Fibroblast of villous mesenchyme (primary cell): ENCODE measurements around the gene CDC42BPB. TPM values are rescaled to one million over a fixed set of nuclear protein-coding genes. Genes with fewer than 3 reads are reported as not detected.

Experiments used
- DNase-seq: peaks from one replicate; pipeline ENCODE4 v3.0.0-alpha.2; 2010; ENCODE audit warnings: low read depth
- H3K4me3 ChIP-seq: 2 replicates; pipeline ENCODE4 v1.5.1; 2011; ENCODE audit warnings: low read depth, mild to moderate bottlenecking, low read length
- total RNA-seq: library from RNA; depleted of rRNA; stranded (reverse); fragments of >200 nt; gene quantifications from 2 replicates; pipeline ENCODE4 v1.2.3, GENCODE V29; 2012
- TF ChIP-seq, protein P1 (sequence below): IDR thresholded peaks from 2 replicates; pipeline ENCODE4 v1.5.1; 2012; ENCODE audit warnings: low read depth, mild to moderate bottlenecking, low read length; ENCODE audit not compliant: insufficient read depth

The CDC42BPB gene
- total RNA-seq, 1 donor, result 122 TPM

DNA sequence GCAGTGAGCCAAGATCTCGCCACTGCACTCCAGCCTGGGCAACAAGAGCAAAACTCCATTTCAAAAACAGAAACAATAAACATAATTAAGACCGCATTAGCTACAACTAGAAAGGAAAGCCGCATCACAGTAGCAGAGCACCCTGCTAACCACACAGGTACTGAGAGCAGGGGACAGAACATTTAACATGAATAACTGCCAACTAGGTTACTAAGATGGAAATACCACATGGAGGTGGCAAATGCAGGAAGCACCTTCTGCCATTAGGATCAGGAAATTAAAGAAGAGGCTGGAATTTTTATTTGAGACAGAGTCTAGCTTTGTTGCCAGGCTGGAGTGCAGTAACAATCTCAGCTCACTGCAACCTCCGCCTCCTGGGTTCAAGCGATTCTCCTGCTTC is 41.9 kb downstream of the CDC42BPB start:
- no peak overlapping the region for H3K4me3 ChIP-seq
- TF ChIP-seq, protein P1, sequence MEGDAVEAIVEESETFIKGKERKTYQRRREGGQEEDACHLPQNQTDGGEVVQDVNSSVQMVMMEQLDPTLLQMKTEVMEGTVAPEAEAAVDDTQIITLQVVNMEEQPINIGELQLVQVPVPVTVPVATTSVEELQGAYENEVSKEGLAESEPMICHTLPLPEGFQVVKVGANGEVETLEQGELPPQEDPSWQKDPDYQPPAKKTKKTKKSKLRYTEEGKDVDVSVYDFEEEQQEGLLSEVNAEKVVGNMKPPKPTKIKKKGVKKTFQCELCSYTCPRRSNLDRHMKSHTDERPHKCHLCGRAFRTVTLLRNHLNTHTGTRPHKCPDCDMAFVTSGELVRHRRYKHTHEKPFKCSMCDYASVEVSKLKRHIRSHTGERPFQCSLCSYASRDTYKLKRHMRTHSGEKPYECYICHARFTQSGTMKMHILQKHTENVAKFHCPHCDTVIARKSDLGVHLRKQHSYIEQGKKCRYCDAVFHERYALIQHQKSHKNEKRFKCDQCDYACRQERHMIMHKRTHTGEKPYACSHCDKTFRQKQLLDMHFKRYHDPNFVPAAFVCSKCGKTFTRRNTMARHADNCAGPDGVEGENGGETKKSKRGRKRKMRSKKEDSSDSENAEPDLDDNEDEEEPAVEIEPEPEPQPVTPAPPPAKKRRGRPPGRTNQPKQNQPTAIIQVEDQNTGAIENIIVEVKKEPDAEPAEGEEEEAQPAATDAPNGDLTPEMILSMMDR, result no peak
- DNase-seq, result no peak

DNA sequence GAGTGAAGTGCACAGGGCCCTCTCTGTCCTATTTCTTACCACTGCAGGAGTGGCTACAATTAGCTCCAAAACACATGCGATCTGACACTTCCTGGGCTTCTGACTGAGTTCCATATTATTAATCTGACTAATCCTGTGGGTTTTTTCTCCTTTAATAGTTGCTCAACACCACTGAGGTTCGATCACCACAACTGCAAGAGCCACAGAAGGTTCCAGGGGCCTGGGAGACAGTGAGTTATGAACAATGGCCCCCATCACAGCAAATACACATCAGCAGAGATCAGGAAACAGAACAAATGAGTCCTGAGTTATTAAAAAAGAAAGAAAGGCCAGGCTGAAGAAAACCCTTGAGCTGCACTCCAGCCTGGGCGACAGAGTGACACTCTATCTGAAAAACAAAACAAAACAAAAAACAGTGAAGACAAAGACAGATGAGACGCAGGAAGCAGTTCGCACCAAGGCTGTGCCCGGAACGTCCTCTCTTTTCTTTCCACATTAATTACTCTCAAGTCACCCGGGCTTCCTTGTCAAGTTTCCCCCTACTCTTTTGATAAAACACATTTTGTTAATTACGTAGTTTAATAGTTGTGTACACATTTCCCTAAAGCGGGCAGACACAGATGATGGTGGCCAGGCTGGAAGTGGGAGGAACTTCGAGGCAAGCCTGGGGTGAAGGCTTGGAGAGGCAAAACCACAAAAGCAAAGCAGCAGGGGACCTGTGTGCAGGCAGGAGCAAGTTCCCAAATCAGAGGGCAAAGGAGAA is 42.7 kb downstream of the CDC42BPB start:
- TF ChIP-seq, protein P1, result no peak
- DNase-seq, result peak; percentile 59
- no peak overlapping the region for H3K4me3 ChIP-seq

DNA sequence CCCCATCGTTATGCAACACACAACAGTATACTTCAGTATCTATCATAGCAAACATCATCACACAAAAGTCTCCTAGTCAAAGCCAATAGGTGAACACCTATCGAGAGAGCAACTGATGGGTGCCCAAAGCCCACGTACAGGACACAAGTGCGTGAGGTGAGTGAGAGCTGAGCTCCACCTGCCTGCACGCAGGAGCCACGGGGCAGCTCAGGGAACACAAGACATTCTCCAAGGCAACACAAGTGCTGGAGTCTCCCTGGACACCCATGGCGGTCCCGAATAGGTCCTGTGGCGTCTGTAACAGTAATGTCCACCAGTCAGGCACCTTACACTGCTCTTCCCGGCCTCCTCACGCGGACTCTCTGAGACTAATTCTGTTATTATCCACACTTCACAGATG is 44.3 kb downstream of the CDC42BPB start:
- no peak for DNase-seq
- TF ChIP-seq, protein P1, result no peak

DNA sequence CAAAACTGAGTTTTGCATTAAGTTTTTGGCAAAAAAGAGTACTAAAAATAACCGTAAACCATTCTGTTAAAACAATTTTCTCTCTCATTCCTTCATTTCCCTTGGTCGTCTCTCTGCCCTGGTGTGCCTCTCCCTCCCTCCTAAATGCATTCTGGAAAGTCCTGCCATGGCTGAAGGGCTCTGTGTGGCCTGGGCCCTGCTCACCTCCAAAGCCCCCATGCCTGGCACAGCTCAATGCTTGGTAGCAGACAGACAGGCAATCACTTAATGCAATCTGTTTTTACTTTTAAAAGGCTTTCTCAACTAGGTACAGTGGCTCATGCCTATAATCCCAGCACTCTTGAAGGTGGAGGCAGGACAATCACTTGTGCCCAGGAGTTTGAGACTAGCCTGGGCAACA is 47.8 kb downstream of the CDC42BPB start:
- H3K4me3 ChIP-seq, result no peak overlapping the region
- no peak for DNase-seq
- TF ChIP-seq, protein P1, result no peak

More for the DNA sequence above, 44.3 kb downstream of the CDC42BPB start:
- no peak overlapping the region for H3K4me3 ChIP-seq

DNA sequence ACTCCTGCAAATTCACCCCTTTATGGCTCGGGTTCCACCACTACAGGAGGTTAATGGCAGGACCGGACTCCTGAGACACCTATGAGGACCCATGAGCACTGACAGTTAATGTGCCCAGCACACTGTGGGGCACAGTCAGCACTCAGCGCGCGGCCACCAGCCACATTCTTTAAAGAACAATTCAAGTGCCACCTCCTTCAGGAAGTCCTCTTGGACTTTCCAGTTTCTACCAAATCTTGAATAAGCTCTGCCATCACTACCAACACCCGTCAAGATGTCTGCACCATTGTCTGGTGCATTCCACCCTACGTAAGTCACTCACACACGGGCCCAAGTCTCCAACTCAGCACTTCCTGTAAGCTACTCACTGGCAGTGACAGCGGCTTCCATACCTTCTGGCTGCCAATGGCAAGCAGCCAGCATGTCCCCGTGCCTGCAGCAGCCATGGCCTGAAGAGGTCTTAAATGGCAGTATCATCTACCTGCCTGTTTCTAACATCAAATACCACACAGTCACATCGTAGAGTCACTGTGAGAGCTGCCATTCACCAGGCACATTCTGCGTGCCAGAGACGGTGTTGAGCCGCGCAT is 48.5 kb downstream of the CDC42BPB start:
- TF ChIP-seq, protein P1, result no peak
- DNase-seq, result no peak

DNA sequence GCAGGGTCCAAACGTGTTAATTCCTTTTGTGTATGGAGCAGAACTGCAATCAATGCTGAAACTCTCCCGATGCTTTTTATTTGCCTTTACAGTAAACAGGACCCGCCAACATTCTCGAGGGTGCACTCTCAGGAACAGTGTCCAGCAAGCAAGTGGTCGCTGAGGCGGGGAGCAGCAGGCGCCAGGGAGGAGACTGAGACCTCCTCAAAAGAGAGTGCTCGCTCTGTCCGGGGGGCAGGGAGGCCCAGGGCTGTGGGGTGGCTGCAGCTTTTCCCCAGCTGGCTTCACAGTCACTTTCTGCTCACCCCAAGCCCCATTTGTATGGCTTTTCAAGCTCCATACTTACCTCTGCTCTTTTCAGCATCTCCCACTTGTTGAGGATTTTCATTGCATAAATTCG is 49.2 kb downstream of the CDC42BPB start:
- DNase-seq, result no peak
- TF ChIP-seq, protein P1, result no peak
- H3K4me3 ChIP-seq, result no peak overlapping the region

More for the DNA sequence above, 48.5 kb downstream of the CDC42BPB start:
- no peak overlapping the region for H3K4me3 ChIP-seq
